T1000 (cell line): ENCODE data around the gene ATN1.

ENCODE experiments used
- DNase-seq: peaks from one replicate; lab custom pipeline; 2025; ENCODE audit warnings: mixed read lengths; lab: John Stamatoyannopoulos, UW

Gene ATN1

DNA sequence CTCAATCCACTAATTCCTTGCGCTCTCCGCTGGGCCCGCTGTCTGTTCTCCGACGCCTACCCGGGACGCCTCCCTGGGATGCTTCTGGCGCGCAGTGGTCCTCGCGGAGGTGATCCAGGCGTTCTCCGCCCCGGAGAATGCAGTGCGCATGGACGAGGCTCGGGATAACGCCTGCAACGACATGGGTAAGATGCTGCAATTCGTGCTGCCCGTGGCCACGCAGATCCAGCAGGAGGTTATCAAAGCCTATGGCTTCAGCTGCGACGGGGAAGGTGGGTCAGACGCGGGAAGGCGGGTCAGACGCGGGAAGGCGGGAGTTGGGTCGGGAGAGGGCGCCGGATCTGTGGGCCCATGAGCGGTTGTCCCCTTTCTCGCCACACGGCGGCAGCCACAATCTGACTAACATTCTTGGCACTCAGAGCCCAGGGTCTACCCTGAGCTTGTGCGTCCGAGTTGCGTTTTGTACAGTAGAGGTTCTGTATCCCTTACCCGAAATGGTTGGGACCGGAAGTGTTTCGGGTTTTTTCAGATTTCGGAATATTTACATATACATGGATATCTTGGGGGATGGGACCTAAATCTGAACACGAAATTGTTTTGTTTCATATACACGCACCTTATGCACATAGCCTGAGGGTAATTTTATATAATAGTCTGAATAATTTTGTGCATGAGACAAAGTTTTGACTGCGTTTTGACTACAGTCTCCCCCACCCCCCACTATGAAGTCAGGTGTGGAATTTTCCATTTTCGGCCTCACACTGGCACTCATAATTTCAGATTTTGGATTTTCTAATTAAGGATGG lies 16.8 kb downstream of the ATN1 start:
- peak; percentile 89 for DNase-seq

DNA sequence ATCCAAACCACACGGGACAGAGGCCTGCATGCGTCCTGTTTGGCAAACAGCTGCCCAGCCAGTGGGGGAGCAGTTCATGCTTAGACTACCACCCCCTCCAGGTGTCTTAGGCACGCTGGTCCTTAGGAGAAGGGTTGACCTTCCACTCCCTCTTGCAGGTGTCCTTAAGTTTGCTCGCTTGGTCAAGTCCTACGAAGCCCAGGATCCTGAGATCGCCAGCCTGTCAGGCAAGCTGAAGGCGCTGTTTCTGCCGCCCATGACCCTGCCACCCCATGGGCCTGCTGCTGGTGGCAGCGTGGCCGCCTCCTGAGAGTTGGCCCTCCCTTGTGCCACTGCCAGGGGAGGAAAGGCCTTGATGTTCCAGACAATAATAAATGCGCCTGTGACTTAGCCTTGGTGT lies 17.9 kb downstream of the ATN1 start:
- DNase-seq = no peak

DNA sequence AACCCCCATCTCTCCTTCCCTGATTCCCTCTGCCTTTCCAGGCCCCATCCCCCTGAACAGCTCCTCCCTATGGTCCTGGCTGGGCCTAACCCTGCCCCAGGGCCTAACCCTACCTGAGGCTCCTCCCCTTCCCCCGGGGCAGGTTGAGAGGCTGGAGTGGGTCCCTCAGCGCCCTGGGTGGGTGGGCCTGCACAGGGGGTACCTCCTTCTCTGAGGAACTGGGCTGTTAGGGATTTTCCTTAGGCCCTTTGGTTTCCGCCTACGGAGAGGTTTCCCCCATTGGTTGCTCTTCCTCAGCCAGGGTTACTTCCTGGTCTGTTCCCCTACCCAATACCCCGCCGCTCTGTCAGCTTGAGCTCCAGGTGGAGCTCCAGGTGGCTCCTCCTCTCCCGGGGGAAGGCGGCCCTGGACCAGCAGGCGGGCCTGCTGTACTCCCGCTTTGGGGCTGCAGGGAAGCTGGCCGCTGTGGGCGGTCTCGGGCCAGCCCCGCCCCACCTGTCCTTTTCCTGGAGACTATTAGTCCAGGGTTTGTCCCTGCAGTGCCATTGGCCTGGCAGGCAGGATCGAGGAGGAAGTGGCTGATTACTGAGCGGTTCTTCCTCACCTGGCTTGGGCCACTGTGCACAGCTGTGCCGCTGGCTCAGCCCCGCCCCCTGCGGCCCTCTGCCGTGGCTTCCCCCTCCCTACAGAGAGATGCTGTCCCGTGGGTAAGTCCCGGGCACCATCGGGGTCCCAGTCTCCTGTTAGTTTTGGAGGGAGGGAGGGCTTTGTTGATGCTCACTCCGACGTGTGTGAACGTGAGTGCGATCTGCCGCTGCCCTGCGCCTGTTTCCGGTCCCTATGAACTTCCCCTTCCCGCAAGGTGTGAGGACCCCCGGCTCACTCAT lies 18.5 kb downstream of the ATN1 start:
- DNase-seq = no peak

DNA sequence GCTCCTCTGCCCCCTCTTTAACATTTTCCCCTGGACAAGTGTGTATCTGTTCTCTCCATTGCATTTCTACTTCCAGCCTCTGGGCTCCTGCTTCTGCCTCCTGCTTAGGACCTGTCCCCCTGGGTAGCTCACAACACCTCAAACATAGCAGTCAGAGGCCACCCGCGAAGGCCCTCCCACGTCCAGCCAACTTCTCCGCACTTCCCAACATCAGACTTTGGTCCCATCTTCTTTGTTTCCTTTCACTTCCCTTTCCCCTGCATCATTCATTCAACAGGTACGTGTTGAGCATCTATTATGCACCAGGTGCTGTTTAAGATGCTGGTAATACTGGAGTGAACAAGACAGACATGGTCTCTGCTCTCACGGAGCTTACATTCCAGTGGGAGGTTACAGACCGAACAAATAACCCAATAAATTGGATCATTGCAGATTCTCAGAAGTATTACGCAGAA lies 19.2 kb downstream of the ATN1 start:
- no peak for DNase-seq

DNA sequence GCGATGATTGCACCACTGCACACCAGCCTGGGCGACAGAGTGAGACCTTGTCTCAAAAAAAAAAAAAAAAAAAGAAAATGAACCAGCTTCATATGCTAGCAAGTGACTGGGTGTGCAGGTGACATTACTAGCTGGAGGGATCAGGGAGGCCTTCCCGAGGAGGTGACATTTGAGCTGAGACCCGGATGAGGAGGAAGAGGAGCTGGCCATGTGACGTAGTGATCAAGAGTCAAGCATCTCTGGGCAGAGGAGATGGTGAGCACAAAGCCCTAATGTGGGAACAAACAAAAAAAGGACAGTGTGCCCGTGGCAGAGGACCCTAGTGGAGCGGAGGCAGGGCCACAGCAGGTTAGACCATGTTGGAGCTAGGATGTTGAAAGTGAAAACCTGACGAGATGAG lies 19.9 kb downstream of the ATN1 start:
- no peak for DNase-seq

DNA sequence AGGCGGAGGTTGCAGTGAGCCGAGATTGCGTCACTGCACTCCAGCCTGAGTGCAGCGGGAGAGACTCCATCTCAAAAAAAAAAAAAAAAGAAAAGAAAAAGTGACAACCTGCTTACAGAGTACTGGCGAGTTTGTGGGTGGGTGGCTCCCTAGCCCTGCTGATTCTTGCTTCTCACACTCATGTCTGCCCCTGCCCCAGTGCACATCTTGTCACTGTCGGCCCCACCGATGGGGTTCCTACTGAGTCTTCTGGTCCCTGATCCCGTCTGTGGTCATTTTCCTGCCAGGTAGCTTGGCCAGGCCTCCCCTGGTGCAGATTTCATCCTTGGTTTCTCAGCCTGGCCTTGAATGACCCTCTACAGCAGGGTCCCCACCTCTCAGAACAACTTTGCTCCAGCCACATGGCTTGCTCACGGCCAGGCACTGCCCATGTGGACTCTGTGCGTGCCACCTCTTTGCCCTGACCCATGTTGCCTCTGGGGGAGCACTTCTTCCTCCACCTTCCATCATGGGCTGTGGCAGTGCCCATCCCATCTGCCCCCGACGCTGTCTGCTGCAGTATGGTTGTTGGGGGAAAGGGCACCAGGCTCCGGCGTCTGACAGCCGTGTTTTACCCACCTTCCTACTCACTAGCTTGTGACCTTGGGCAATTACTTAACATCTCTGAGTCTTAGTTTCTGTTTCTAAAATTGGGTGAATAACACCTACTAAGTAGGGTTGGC lies 21.3 kb downstream of the ATN1 start:
- no peak for DNase-seq

DNA sequence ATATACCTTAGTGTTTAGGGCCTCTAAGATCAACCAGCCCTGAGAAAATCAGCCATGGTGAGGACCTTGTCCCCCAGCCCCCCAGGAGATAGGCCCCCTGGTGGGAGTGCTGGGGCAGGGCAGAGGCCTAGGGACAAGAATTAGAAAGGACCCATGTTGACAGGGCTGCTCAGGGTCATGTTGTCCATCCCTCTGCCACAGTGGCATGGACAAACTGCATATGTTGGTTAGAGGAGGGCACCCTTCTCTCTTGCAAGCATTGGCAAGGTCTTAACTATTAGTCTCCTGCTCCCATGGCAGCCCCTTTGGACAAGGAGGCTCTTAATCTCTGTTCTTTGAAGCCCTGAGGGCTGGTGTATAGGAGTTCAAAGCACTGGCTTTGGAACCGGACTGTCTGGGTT lies 22.6 kb downstream of the ATN1 start:
- DNase-seq = no peak

DNA sequence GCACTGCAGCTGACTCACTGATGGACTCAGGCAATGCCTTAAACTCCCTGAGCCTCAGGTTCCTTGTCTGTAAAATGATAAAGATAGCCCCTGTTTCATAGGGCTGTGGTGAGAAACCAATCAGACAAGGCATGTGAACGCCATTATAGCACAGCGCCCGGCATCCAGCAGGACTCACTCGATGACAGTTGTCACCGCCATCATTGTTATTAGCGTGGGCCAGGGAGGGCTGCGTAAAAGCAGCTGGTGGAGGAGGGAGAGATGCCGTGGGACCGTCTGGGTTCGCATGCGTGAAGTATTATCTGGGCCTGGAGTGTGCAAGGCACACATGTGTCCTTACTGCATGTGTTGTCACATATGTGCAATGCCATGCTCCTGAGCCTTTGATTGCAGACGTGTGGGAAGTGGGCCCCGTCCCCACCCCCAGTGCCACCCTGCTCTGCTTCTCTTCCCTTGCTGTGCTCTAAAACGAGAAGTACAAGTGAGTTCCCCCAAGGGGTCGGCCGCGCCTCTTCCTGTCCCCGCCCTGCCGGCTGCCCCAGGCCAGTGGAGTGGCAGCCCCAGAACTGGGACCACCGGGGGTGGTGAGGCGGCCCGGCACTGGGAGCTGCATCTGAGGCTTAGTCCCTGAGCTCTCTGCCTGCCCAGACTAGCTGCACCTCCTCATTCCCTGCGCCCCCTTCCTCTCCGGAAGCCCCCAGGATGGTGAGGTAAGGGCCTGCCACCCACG lies 23.2 kb downstream of the ATN1 start, which contains the start of gene PTPN6:
PTPN6 (plus strand) TSS at position 546 of the 730 bp plus-strand sequence; CDS start at position 703, 157 bp downstream.
- DNase-seq = no peak

DNA sequence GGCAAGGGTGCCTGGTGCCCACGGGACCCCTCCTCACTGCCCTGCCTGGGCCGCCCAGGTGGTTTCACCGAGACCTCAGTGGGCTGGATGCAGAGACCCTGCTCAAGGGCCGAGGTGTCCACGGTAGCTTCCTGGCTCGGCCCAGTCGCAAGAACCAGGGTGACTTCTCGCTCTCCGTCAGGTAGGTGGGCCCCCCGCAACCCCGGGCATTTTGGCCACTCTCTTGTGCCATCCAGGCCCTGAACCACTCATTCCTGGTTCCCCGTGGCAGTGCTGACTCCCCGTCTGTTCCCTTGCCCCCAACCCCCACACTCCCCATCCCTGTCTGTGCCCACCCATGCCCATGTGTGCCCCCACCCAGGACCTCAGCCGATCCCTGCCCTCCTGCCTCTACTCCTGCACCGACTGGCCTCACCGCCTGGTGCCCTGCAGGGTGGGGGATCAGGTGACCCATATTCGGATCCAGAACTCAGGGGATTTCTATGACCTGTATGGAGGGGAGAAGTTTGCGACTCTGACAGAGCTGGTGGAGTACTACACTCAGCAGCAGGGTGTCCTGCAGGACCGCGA lies 23.9 kb downstream of the ATN1 start:
- no peak for DNase-seq

DNA sequence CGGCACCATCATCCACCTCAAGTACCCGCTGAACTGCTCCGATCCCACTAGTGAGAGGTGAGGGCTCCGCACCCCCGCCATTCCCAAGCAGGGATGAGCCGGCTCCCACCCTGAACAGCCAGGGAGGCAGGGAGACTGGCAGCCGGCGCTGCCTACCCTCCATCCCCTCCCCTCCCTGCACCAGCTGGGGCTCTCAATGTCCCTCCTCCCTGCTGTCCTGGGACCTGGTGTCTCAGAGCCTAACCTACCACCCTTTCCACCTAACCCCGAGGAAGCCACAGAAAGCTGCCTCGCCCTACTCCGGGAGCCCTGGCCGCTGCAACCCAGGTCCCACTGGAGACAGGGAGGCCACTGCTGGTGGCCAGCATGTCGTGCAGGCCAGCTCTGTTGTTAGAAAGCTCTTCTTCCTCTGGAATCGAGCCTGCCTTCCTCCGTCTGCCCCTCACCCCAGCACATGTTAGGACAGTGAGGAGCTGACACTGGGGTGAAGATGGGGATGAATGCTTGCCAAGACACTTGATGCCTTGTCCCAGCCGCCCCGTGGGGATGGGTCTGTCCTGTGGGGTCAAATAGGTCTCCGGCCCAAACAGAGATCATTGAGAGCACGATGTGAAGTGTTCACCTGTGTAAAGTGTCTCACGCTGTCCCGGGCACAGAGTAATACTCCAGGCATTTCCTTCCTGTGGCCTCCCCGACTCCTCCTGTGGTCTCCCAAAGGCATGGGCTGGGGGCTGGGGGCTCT lies 24.5 kb downstream of the ATN1 start:
- no peak for DNase-seq

DNA sequence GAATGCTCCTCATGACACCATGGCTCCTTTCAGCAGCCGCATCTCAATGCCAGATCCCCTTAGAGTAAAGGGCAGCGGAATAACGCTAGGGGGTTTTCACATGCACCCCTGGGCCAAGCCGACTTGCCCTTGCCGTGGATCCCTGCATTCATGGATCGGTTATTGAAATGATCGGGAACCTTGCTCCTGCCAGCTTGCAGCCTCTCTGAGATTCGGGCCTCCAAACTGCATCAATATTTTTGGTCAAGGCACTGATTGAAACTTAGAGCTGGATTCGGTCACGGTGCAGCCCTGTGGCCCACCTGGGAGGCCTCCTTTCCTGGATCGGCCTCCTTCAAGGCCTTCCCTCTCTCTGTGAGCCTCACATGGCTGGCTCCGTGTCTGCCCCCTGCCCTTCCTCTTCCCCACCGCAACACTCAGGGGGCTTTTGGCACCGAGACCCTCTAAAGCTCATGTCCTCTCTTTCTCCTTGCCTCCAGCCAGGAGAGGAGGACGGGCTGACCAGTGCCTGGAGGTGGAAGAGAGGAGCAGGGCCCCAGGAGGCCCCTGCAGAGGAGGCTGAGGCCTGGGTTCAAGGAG lies 25.2 kb downstream of the ATN1 start:
- no peak for DNase-seq

DNA sequence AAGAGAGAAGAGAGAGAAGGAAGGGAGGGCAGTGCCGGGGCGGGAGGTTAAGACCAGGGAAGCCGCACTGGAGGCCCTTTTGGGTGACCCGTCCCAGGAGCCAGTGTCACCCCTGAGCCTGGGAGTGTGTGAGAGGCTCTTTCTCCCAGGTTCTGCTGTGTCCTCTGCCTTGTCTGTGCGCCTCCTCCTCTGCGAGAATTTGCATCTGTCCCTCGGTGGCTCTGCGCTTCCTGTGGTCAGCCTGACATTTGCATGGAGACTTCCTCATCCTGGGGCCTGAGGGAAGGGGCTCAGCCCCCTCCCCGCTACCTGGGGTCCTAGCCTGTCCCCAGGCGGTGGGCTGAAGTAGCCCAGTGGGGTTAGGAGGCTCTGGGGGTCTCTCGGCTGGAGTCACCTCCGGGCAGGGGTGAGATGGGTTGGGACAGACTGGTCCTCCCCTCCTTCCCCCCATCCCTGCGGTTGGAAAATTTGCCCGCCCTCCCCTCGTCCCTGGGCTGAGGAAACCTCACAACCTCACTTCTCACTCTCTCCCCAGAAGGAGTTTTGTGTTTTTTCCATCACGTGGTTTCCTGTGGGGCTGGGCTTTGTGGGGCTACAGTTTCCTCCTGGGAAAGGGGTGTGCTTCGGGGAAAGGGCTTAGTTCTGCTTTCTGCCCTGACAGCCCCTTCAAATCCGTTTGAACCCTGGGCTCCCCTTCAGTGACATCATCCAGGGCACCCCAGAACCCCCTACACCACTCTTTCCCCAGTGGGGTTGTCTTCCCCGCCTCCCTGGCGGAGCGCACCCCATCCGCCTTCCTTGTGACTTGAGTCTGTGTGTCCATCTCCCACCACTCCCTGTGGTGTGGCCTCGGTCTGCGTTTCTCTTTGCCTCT lies 25.9 kb downstream of the ATN1 start:
- DNase-seq = no peak

DNA sequence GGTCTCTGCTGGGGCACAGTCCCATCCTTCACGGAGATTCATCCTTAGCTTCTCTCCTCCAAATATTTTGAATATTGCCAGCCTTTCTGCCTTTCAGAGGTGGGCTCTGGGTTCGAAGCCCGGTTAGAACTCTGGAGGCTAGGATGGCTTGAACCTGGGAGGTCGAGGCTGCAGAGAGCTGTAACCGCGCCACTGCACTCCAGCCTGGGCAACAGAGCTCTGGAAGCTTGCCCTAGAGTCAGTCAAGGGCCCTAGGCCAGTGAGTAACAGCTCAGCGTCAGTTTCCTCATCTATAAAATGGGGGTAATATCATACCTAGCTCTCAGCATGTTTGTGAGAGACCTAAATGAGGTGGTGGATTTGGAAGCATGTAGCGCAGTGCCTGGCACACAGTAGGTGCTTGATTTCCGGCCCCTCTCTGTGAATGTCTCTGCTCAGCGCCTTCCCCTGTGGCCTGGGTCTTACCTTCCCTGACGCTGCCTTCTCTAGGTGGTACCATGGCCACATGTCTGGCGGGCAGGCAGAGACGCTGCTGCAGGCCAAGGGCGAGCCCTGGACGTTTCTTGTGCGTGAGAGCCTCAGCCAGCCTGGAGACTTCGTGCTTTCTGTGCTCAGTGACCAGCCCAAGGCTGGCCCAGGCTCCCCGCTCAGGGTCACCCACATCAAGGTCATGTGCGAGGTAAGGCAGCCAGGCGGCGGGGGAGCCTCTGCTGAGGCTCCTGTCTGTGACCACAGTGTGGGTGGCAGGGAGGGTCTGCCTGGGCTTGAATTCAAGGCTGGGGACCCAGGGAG lies 26.8 kb downstream of the ATN1 start:
- DNase-seq = no peak

DNA sequence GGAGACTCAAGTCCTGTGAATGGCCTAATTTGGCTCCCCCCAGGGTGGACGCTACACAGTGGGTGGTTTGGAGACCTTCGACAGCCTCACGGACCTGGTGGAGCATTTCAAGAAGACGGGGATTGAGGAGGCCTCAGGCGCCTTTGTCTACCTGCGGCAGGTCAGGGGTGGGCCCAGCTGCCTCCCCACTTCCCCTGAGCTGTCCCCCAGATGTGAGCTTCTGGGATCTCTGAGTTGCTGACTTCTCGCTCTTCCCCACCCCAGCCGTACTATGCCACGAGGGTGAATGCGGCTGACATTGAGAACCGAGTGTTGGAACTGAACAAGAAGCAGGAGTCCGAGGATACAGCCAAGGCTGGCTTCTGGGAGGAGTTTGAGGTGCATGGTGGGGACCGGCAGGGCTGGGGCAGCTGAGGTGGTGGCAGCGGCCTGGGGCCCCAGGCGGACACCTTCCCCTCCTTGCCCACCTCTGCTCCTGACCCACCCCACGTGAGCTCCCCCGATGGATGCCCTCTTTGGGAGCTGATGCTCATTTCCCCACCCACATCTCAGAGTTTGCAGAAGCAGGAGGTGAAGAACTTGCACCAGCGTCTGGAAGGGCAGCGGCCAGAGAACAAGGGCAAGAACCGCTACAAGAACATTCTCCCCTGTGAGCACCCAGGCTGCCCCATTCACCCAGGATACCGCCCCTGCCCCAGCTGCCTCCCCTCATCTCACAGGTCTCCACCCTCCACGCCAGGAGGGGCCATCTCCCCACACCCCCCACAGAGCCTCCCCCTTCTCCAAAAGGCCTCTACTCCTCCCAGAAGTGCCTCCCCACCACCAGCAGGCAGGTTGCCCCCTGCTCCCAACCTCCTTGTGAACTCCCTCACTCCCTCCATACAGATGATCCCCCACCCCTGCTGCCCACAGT lies 27.6 kb downstream of the ATN1 start:
- no peak for DNase-seq

DNA sequence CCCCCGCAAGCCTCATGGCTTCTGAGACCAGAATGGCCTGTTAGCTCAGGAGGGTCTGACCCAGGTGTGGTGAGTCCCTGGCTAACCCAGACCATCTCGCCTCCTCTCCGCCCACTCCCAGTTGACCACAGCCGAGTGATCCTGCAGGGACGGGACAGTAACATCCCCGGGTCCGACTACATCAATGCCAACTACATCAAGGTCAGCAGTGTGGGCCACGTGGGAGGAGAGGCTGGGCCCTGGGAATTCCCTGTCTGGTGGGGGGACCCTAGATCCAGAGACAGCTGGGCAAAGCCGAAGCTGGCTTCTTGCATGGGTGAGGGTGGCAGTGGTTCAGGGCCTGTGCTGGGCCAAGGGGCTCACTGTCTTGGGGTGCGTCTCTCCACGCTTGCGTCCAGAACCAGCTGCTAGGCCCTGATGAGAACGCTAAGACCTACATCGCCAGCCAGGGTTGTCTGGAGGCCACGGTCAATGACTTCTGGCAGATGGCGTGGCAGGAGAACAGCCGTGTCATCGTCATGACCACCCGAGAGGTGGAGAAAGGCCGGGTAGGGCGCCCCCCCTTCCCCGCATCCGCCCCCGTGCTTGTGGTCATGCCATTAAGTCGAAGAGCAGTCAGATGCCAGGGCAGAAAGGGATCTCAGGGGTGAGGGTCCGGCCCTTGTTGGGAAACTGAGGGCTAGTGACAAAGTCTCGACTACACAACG lies 28.4 kb downstream of the ATN1 start:
- DNase-seq = no peak

DNA sequence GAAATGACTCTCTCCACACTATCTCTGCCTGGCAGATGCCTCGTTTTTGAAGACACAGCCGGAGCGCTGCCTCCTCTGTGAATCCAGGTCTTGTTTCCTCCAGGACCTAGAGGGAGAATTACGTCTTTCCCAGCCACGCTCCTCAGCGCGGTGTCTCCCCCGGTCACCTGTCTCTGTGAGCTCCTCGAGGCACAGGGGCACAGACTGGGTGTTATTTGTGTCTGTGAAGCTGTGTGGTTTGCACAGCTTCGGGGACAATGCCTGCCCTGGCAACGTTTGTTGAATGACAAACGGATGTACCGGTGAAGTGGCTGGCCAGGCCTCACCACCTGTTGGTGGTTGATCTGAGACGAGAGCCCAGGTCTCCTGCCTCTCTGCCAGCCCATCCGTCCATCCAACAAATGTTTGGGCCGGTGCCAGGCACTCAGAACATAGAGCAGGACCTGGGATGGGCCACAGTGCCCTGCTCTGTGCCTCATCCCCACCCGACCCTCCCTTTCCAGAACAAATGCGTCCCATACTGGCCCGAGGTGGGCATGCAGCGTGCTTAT lies 29.5 kb downstream of the ATN1 start:
- no peak for DNase-seq
